Activated T-helper 1 cell treated with anti-CD3 and anti-CD28 coated beads, Interleukin-2, amount 50 U/mL, for 16 hours (primary cell): ENCODE results near the gene ANKRD11.
"Not testable (repeated sequence)": the region's sequence is repeated elsewhere in the genome, so short reads cannot be mapped to it uniquely, and the experiment has no call there.

Experiments used
- DNase-seq, 2 donors: peaks; one replicate each; pipeline ENCODE4 v3.0.0-alpha.2; 2020; ENCODE audit warnings: low read depth in 1 of 2, low spot score in 1 of 2

ANKRD11 gene

DNA sequence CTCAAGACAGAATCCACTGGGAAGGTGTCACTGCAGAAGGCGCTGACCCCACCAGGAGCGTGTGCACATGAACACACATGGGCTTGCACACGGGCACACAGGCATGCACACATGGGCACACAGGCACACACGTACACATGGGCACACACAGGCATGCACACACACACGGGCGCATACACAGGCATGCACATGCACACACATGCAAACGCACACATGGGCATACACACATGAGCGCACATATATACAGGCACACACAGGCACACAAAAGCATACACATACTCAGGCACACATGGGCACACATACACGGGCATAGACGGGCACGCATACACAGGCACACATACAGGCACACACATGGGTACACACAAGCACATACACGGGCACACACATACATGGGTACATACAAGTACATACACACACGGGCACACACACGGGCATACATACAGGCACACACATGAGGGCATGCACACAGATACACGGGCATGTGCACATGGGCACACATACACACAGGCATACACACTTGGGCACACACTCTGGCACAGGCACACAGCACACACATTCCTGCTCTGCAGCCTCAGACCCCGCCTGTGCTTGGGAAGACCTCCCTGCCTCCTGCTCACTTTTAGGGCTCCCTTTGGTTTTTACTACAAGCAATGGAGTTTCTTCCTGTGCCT, 186.0 kb downstream of the ANKRD11 start:
- DNase-seq, result no peak

- DNase-seq, result no peak
Observed at GRCh38 chr16:89303617-89304016, 186.7 kb downstream of the ANKRD11 start.

DNA sequence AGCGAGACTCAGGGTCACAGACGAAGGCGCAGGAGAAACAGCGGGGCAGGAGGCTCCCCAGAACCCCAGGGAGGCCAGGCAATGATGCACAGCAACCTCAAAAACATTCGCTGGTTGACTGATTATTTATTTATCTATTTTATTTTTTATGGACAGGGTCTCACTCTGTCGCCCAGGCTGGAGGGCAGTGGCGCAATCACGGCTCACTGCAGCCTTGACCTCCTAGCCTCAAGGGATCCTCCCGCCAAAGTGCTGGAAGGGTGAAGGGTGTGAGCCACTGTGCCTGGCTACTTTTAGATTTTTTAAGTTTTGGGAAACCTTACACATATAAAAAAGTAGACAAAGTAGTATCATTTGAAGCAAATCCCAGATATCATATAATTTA, 189.4 kb downstream of the ANKRD11 start:
- DNase-seq, result no peak

GRCh38 chr16:89300311-89300975, 189.9 kb downstream of the ANKRD11 start:
- DNase-seq, result no peak

DNA sequence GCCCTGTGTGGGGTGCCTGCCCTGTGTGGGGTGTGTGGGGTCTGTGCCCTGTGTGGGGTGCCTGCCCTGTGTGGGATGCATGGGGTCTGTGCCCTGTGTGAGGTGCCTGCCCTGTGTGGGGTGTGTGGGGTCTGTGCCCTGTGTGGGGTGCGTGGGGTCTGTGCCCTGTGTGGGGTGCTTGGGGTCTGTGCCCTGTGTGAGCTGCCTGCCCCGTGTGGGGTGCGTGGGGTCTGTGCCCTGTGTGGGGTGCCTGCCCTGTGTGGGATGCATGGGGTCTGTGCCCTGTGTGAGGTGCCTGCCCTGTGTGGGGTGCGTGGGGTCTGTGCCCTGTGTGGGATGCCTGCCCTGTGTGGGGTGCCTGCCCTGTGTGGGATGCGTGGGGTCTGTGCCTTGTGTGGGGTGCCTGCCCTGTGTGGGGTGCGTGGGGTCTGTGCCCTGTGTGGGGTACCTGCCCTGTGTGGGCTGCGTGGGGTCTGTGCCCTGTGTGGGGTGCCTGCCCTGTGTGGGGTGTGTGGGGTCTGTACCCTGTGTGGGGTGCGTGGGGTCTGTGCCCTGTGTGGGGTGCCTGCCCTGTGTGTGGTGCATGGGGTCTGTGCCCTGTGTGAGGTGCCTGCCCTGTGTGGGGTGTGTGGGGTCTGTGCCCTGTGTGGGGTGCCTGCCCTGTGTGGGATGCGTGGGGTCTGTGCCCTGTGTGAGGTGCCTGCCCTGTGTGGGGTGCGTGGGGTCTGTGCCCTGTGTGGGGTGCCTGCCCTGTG, 190.8 kb downstream of the ANKRD11 start:
- not testable (repeated sequence) for DNase-seq

DNA sequence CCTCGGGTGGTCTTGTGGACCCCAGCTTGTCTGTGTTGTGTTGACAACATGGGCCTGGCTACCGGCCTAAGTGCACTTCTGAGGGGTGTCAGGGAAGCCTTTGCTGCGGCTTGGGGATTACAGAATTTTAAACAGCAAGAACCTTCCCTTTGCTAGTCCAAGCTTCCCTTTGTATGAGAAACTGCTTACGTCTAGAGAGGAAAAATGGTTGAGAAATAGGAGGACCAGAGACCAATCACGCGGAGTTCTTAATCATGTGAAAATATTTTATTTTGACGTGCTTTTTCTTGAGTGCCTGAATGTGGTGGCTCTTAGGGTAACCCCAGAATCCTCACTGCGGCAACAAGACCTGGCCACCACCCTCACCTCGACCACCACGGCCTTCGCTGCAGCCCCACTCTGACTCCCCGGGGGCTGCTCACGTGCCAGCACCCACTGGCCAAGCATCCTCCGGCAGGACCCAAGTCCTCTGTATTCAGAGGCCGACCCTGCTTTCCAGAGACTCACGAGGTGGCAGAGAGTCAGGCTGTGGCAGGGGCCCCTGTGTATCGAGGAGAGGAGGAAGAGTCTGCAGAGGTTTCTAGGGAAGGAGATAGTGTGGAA, 191.6 kb downstream of the ANKRD11 start:
- no peak for DNase-seq

DNA sequence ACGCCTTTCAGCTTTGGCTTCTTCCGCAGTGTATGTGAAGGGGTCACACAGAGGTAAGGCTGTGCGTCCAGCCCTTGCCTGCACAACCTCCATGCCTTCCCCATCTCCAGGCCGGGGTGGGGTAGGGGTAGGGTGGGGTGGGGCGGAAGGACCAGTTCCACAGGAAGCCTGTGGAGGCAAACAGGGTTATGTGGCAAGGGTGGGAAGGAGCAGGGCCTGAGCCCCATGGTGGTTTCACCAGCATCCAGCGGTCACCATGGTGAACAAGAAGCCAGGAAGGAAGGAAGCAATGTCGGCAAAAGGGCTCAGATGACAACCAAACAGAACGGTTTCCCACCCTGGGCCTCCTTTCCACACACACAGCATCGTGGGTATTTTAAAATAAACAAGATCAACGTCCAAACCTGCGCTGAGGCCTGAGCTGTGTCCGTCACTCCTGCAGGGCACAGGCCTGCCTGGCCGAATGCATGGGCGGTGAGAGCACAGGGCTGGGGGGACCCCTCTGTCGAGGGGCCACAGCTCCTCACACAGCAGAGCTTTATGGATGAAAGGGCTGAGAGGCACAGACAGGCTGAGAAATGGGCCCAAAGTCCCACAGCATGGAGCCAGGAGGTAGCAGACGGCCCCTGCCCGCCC, 192.3 kb downstream of the ANKRD11 start:
- no peak for DNase-seq

GRCh38 chr16:89297156-89297874, 193.0 kb downstream of the ANKRD11 start:
- DNase-seq, result no peak

- DNase-seq, result no peak
Observed at GRCh38 chr16:89295915-89296314, 194.4 kb downstream of the ANKRD11 start.

GRCh38 chr16:89295071-89295900, 195.1 kb downstream of the ANKRD11 start:
- no peak for DNase-seq

DNA sequence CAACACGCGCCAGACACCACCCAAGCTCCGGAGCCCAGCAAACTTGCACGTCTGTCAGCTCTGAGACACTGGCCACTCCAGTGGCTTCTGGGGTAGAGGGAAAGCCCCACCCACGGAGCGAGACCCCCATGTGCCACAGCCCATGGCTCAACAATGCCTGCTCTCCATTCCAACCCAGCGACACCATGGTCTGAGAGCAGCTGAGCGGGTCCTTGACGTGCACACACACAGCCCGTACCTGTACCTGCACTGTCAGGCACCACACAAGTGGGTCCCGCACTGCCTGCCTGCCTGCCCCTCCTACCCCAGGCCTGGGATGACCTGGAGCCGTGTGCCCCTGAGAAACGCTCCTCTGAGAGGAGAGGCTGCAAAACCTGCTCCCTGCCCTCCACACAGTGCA, 195.9 kb downstream of the ANKRD11 start:
- DNase-seq, result no peak

GRCh38 chr16:89293276-89294143, 196.9 kb downstream of the ANKRD11 start:
- no peak for DNase-seq

DNA sequence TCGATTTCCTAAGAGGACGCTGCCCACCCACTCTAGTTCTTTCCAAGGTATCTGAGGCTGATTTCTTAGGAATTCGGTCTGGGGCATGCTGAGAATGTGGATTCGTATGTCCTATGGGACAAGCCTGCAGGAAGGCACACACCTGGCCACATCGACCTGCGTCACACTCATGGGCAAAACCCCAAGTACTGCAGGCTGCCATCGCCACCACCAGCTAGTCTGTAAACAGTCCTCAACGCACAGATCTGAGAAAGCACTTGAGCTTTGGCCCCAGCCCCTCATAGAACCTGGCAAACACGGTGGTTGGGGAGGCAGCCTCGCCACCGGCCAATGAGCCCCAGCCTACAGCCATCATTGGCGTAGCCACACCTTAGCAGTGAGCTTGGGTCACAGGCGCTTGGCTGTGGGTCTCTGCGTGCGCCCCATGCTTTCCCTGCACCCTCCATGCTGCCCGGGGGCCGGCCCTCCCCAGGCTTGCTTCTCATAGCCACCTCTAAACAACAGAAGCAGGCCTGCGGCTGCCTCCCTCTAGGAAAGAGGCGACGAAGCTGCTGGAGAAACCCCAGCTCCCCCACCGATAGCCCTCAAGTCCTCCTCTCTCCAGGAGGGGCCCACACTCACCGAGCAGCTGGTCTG, 197.8 kb downstream of the ANKRD11 start:
- no peak for DNase-seq

GRCh38 chr16:89291776-89292175, 198.6 kb downstream of the ANKRD11 start:
- no peak for DNase-seq

- DNase-seq, result no peak
Observed at GRCh38 chr16:89291363-89291762, 199.0 kb downstream of the ANKRD11 start.

DNA sequence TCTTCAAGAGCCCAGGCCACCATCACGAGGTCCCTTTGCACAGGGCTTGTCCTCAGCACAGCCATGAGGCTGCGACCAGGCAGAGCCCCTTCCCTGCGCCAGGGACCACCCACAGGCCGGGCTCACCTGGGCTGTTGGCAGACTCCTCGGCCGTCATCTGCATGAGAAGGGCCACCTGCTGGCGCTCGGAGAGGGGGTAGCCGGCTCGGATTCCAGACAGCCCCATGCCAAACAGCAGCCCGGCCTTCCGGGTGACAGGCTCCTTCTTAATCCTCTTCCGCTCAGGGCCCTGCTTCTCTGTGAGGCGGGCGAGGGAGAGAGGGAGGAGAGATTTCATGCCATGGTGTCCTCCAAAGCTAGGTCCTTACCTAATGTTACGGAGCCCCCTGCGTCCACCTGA, 199.5 kb downstream of the ANKRD11 start:
- no peak for DNase-seq

- DNase-seq, result no peak
Observed at GRCh38 chr16:89290472-89290871, 199.9 kb downstream of the ANKRD11 start.
